Measurements from ENCODE around the gene VWA2. TPM values are rescaled to one million over a fixed set of nuclear protein-coding genes. Genes with fewer than 3 reads are reported as not detected.
A peak's percentile ranks its signal among the peaks of the same experiment; 100 is the strongest.

Gene VWA2
- total RNA-seq, 1 donor from 2014 or later = 0.45 TPM

DNA sequence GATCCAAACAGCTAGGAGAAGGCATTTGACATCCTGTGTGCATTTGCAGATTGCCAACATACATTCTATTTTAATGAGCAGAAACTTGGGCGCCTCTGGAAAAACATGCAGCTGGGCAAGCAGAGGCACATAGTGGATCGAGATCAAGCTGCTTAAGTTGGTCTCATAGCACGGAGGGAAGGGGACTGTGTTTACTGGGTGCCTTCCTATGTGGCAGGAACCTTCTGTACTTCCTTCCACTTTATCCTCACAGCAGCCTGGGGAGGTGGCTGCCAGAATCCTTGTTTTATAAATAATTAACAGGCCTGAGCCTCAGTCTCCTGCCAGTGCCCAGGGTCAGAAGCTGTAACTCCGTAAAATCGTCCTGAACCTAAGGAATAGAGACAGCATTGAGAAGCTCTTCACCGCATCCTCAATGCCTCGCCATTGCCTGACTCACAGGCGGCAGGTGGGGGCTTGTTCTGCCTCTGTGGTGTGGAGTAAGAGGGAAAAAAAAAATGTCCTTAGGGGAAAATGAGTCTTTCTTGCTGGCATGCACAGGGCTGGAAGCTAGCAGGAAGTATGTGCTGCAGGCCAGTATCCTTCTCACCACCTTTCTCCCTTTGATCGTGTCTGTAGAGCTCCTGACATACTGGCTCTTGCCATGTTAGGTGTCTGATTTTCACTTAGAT, 6.2 kb downstream of the VWA2 start:
- DNase-seq (ENCODE audit: low read depth) = no peak

DNA sequence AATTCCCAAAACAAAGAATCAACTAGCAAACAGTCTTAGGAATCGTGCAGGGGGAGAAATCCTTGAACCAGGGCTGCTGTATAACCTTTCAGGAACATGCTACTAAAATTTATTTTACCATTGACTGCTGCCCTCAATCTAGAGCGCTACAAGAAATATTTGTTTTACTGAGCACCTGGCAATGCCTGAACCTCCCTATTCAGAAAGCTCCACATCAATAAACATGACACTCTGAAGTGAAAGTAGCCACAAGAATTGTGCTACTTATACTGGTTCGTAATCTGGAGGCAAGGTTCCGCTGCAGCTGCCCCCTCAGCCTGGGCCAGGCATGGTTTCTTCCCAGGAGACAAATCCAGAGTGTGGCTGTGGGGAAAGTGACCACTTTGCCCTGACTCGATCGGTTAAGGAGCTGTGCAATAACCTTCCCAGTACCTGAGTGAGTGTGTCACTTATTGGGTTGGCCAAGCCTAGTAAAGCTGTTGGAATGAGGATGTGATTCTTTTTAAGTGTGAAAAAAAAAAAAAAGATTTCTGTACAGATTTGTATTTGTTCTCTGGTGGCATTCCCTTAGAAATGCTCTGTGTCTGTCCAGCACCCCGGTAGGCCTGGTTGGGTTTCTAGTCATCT, 7.7 kb downstream of the VWA2 start:
- no peak for DNase-seq (ENCODE audit: low read depth)

DNA sequence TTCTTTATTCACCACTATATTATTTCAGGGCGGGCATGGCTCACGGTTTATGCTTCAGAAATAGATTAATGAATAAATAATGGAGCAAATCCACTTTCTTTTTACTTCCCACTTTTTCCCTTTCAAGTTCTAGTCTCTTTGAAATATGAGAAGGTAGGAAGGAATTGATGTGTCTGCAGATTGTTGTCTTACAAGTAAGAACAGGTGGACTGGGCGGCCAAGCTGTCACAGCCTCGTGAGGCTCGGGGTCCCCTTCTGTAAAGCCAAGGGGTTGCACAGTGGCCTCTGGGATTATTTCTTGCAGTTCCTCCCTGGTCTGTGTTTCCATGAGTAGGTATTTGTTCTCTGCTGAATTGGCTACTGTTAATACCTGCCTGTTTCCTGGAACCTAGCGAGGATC, 11.2 kb downstream of the VWA2 start:
- DNase-seq (ENCODE audit: low read depth) = peak; percentile 29

DNA sequence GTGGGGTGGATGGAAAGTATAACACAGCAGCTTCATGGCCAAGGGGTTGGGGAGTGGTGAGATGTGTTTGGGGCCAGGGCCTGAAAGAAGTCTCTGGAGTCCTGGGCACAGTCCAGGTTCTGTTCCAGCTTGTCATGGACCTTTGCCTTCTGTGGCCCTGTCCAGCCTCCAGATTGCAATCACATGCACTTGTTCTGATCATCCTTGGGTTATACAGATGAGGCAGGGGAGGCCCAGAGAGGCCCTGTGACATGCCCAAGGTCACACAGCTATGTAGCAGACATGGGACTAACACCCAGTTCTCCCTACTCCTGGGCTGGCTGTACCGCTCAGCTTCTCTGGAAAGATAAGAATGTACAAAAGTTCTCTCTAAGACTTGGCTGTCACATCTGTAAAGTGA, 11.7 kb downstream of the VWA2 start:
- DNase-seq (ENCODE audit: low read depth) = no peak

- DNase-seq (ENCODE audit: low read depth) = no peak
These were observed 13.0 kb downstream of the VWA2 start for GRCh38 chr10:114252092-114252491.

GRCh38 chr10:114252883-114253282, 13.8 kb downstream of the VWA2 start:
- no peak for DNase-seq (ENCODE audit: low read depth)

- DNase-seq (ENCODE audit: low read depth) = peak; percentile 20
These were observed 16.2 kb downstream of the VWA2 start for GRCh38 chr10:114255227-114255626.

DNA sequence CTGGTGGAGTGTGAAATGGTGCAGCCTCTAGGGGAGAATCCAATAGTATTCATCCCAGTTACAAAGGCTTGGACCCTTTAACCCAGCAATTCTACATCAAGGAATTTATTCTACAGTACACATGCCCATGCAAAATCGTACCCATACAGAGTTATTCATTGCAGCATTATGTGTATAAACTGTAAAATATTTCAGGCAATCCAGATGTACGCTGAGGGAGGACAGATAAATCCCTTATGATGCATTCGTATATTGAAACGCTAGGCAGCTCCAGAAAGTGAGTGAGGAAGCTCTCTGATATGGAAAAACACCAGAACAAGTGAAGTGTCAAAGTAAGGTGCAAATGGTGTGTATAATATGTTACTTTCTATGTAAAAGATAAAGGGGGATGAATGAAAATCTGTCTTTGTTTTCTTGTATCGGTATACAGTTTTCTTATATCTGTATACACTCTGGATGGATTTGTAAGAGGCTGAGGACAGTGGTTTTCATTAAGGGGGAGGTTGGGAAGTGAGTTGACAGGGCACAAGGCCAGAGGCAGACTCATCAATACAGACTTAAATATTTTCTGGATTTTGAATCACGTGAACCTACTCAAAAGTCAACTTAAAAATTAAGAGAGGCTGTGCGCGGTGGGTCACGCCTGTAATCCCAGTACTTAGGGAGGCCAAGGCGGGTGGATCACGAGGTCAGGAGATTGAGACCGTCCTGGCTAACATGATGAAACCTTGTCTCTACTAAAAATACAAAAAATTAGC, 17.1 kb downstream of the VWA2 start:
- no peak for DNase-seq (ENCODE audit: low read depth)

DNA sequence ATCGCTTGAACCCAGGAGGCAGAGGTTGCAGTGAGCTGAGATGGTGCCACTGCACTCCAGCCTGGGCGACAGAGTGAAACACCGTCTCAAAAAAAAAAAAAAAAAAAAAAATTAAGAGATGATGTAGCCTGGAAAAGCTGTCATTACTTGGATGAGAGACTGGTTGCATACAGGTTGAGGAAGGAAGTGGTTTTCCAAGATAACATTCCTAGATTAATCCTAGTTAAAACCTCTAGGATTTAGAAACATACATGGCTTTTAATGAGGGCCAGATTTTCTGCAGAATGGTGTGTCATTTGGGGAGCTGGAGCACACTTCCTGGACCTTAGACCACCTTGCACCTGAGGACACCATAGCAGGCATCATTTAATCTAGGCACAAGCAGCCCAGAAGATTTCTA, 17.8 kb downstream of the VWA2 start:
- no peak for DNase-seq (ENCODE audit: low read depth)

DNA sequence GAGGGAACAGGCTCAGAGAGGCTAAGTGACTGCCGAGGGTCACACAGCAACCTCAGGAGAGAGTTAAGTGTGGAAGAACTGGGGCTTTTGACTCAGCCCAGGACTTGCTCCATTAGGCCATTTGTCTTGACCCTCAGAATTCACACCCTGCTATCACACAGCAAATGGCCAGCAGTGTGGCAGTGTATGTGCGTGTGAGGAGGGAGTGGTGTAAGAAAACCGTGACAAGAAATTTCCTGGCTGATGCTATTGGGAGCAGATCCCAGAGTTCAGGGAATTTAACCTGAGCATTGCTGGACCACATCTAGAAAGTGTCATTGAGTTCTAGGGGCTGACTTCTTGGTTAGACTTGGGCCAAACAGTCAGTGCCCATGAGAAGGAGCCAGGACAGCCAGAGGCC, 18.4 kb downstream of the VWA2 start:
- no peak for DNase-seq (ENCODE audit: low read depth)

GRCh38 chr10:114258274-114258840, 19.3 kb downstream of the VWA2 start:
- no peak for DNase-seq (ENCODE audit: low read depth)

GRCh38 chr10:114259824-114260223, 20.8 kb downstream of the VWA2 start:
- peak; percentile 52 for DNase-seq (ENCODE audit: low read depth)

DNA sequence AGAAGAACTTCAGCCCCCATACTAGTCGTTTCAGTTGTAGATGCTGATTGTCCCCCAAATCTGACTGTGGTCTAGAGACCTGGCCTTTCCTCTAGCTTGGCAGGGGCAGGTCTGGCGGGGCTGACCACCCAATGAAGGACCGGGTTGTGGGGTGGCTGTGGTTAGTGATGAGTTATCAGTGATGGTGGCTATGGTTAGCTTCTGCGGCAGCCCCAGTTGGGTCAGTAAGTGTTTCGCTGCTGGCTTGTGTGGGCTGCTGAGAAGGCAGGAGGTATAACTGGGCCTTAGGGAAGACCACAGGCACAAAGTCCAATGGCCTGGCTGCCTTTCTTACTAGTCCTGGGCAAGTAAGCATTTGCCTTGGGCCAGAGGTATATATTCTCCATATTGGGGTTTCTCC, 21.3 kb downstream of the VWA2 start:
- peak; percentile 35 for DNase-seq (ENCODE audit: low read depth)

DNA sequence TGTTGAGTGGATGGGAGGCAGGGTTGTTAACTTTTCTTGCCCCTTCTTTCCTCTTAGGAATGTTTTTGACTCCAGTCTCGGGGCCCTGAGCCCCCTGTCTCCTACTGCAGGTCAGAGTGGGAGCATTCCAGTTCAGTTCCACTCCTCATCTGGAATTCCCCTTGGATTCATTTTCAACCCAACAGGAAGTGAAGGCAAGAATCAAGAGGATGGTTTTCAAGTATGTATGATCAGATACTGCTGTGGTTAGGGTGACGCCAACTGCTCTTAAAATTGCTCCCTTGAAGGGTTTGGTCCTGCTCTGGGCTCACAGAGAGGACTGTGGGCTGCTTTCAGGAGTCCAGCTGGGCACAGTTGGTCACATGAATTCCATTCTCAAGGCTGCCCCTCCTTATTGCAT, 22.0 kb downstream of the VWA2 start:
- DNase-seq (ENCODE audit: low read depth) = peak; percentile 91

- no peak for DNase-seq (ENCODE audit: low read depth)
These were observed 23.4 kb downstream of the VWA2 start for GRCh38 chr10:114262496-114262895.

DNA sequence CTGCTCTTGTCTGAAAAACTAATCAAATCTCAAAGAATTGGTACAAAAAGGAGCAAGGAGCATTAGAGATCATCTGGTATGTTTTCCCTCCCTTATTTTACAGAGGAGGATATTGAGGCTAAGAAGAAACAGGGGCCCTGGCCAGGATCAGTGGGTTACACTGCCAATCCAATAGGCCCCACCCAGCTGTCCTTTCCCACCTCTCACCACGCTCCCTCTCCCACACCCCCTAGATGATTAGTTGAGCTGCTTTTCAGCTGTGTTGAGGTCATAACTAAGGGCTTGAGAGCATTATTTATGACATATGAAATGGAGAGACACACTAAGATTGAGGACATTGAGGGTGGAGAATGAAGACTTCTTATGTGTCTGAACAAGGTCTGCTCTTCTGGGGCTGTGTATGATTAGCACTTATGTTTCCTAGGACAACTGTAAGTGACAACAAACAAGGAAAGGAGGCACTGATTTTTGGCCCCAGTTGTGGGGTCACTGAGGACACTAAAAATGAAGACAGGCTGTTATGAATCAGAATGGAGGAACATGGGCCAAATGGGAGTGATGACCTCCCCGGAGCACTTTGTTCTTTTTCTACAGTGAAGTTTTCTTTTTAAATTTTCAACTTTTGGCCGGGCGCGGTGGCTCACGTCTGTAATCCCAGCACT, 26.5 kb downstream of the VWA2 start:
- peak; percentile 53 for DNase-seq (ENCODE audit: low read depth)

DNA sequence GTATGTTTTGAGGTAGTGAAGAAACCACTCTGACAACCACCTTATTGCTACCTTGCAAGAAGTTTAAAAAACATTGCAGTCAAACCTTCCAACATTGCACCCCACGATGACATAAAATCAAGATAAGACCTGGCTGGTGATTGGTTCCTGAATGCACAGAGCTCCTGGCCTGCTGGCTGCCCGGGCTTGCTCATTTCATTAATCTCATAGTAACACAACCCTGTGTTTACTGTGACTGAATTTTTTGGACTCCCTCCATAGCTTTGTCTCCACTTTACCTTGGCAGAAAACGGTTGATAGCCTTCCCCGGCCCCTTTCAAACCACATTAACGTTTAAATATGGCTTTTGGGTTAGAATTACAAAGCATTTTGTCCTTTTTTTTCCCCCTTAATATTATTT, 27.5 kb downstream of the VWA2 start:
- no peak for DNase-seq (ENCODE audit: low read depth)

GRCh38 chr10:114271075-114271778, 32.2 kb downstream of the VWA2 start:
- DNase-seq (ENCODE audit: low read depth) = no peak

GRCh38 chr10:114271779-114272167, 32.7 kb downstream of the VWA2 start:
- peak; percentile 95 for DNase-seq (ENCODE audit: low read depth)

- no peak for DNase-seq (ENCODE audit: low read depth)
These were observed 33.6 kb downstream of the VWA2 start for GRCh38 chr10:114272696-114273095.

DNA sequence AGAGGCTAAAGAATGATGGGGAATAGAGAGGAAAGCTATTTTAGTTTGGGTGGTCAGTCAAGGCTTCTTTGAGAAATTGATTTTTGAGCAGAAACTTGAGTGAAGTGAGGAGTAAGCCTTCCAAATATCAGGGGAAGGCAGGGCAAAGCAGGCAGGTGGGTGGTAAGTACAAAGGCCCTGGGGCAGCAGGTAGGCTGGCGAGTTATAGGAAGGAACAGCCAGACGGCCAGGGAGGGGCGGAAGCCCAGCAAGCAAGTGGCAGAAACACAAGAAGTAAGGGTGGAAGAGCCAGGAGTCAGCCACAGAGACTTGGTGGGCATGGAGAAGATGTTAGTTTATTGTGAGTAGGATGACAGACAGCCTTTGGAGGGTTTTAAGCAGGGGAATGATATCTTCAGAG, 34.9 kb downstream of the VWA2 start:
- no peak for DNase-seq (ENCODE audit: low read depth)
